SK-N-SH treated with all-trans-retinoic acid at 6 μM for 48 hours (cell line): ENCODE measurements around the gene COL5A2.

ENCODE experiments used
- ATAC-seq: fragments of 200-7000 bp; cut with Tn5 transposase; 3 replicates; pipeline ENCODE4 v1.9.1; 2020; ENCODE audit warnings: mild to moderate bottlenecking, moderate library complexity
- BACH2 ChIP-seq: fragments of 250-450 bp; sonication (Bioruptor Pico); IDR thresholded peaks from 2 replicates; pipeline ENCODE4 v1.9.0; 2021; ENCODE audit warnings: mild to moderate bottlenecking, borderline replicate concordance
- CREB5 ChIP-seq: fragments of 250-450 bp; sonication (Bioruptor Pico); IDR thresholded peaks from 2 replicates; pipeline ENCODE4 v1.5.1; 2020; ENCODE audit warnings: low read depth, mild to moderate bottlenecking, moderate library complexity
- CSDC2 ChIP-seq: fragments of 250-450 bp; sonication (Bioruptor Pico); IDR thresholded peaks from 2 replicates; pipeline ENCODE4 v1.5.0; 2020; ENCODE audit warnings: mild to moderate bottlenecking, moderate library complexity
- CSRNP3 ChIP-seq: fragments of 250-450 bp; sonication (Bioruptor Pico); IDR thresholded peaks from 2 replicates; pipeline ENCODE4 v1.5.1; 2021; ENCODE audit warnings: mild to moderate bottlenecking, moderate library complexity
- ESRRG ChIP-seq: fragments of 250-450 bp; sonication (Bioruptor Pico); IDR thresholded peaks from 2 replicates; pipeline ENCODE4 v1.6.1; 2021; ENCODE audit warnings: mild to moderate bottlenecking
- GLIS3 ChIP-seq: fragments of 250-450 bp; sonication (Bioruptor Pico); IDR thresholded peaks from 2 replicates; pipeline ENCODE4 v1.5.0; 2020; ENCODE audit warnings: mild to moderate bottlenecking, moderate library complexity
- ISL1 ChIP-seq: fragments of 250-450 bp; sonication (Bioruptor Pico); IDR thresholded peaks from 2 replicates; pipeline ENCODE4 v2.1.2; 2022; ENCODE audit warnings: mild to moderate bottlenecking, moderate library complexity
- OSR1 ChIP-seq: fragments of 250-450 bp; sonication (Bioruptor Pico); IDR thresholded peaks from 2 replicates; pipeline ENCODE4 v1.8.0; 2022; ENCODE audit warnings: moderate library complexity, mild to moderate bottlenecking, inconsistent platforms
- PATZ1 ChIP-seq: fragments of 250-450 bp; sonication (Bioruptor Pico); IDR thresholded peaks from 2 replicates; pipeline ENCODE4 v1.8.0; 2020; ENCODE audit warnings: mild to moderate bottlenecking, moderate library complexity, borderline replicate concordance
- PPARA ChIP-seq: fragments of 250-450 bp; sonication (Bioruptor Pico); IDR thresholded peaks from 2 replicates; pipeline ENCODE4 v1.5.0; 2020; ENCODE audit warnings: mild to moderate bottlenecking, borderline replicate concordance
- RARB ChIP-seq: fragments of 250-450 bp; sonication (Bioruptor Pico); IDR thresholded peaks from 2 replicates; pipeline ENCODE4 v1.8.0; 2021; ENCODE audit warnings: mild to moderate bottlenecking, moderate library complexity
- SNAI2 ChIP-seq: fragments of 250-450 bp; sonication (Bioruptor Pico); IDR thresholded peaks from 2 replicates; pipeline ENCODE4 v1.5.0; 2020; ENCODE audit warnings: mild to moderate bottlenecking, moderate library complexity
- TCF4 ChIP-seq: fragments of 250-450 bp; sonication (Bioruptor Pico); IDR thresholded peaks from 2 replicates; pipeline ENCODE4 v1.8.0; 2021; ENCODE audit warnings: mild to moderate bottlenecking, moderate library complexity, borderline replicate concordance
- TOX ChIP-seq: fragments of 250-450 bp; sonication (Bioruptor Pico); IDR thresholded peaks from 2 replicates; pipeline ENCODE4 v1.8.0; 2021; ENCODE audit warnings: mild to moderate bottlenecking, moderate library complexity, borderline replicate concordance
- ZC3H10 ChIP-seq: fragments of 250-450 bp; sonication (Bioruptor Pico); IDR thresholded peaks from 2 replicates; pipeline ENCODE4 v1.5.1; 2021; ENCODE audit warnings: mild to moderate bottlenecking, moderate library complexity
- ZFP3 ChIP-seq: fragments of 250-450 bp; sonication (Bioruptor Pico); IDR thresholded peaks from 2 replicates; pipeline ENCODE4 v1.5.0; 2020; ENCODE audit warnings: mild to moderate bottlenecking, moderate library complexity
- ZNF565 ChIP-seq: fragments of 450-650 bp; formaldehyde crosslinking; conservative IDR thresholded peaks from 2 replicates; pipeline ENCODE4 v1.5.0; 2020; ENCODE audit warnings: low read depth, mild to moderate bottlenecking, moderate library complexity
- ZNF70 ChIP-seq: fragments of 450-650 bp; formaldehyde crosslinking; IDR thresholded peaks from 2 replicates; pipeline ENCODE4 v1.5.0; 2020; ENCODE audit warnings: mild to moderate bottlenecking, moderate library complexity
- ZNF8 ChIP-seq: fragments of 450-650 bp; formaldehyde crosslinking; IDR thresholded peaks from 2 replicates; pipeline ENCODE4 v1.5.0; 2020; ENCODE audit warnings: mild to moderate bottlenecking, moderate library complexity

The COL5A2 gene

GRCh38 chr2:189225032-189225431, 45.5 kb upstream of the COL5A2 start:
- ATAC-seq = no peak

GRCh38 chr2:189222468-189223105, 43.0 kb upstream of the COL5A2 start:
- TF ChIP-seq PPARA (CRISPR knock-in tag) (no peak), ISL1 (CRISPR knock-in tag) (peak; percentile 37; the same call in 1 of the 2 replicates)
- peak; percentile 92 for ATAC-seq

More at GRCh38 chr2:189225032-189225431, 45.5 kb upstream of the COL5A2 start:
- TF ChIP-seq ZC3H10 (CRISPR knock-in tag) = no peak
- no peak for TF ChIP-seq PATZ1 (CRISPR knock-in tag)
- no peak for TF ChIP-seq ZFP3 (CRISPR knock-in tag)
- TF ChIP-seq ZNF70 = no peak

GRCh38 chr2:189221811-189222467, 42.4 kb upstream of the COL5A2 start:
- TF ChIP-seq GLIS3 (CRISPR knock-in tag) (no peak), TCF4 (CRISPR knock-in tag) (0 out of 2 replicates have a peak, but pooled peaks have one; percentile 46), CSRNP3 (CRISPR knock-in tag) (no peak), CSDC2 (CRISPR knock-in tag) (no peak), CREB5 (no peak), PPARA (CRISPR knock-in tag) (no peak)
- TF ChIP-seq, all 23 proteins: peak for 1
- ATAC-seq = peak; percentile 50

GRCh38 chr2:189218236-189218635, 38.7 kb upstream of the COL5A2 start:
- TF ChIP-seq PATZ1 (CRISPR knock-in tag) = no peak
- no peak for TF ChIP-seq ZNF8 (CRISPR knock-in tag)
- TF ChIP-seq ZNF565 (CRISPR knock-in tag) = no peak
- no peak for TF ChIP-seq CSDC2 (CRISPR knock-in tag)
- no peak for TF ChIP-seq ZNF70
- ATAC-seq = no peak

- ATAC-seq = no peak
- TF ChIP-seq RARB (CRISPR knock-in tag) (no peak), BACH2 (CRISPR knock-in tag) (no peak)
Measured at GRCh38 chr2:189217541-189217940, 38.0 kb upstream of the COL5A2 start.

- no peak for ATAC-seq
Measured at GRCh38 chr2:189217051-189217450, 37.5 kb upstream of the COL5A2 start.

More at GRCh38 chr2:189217051-189217450, 37.5 kb upstream of the COL5A2 start:
- TF ChIP-seq SNAI2 (CRISPR knock-in tag) (no peak), OSR1 (CRISPR knock-in tag) (no peak), PATZ1 (CRISPR knock-in tag) (no peak), TCF4 (CRISPR knock-in tag) (no peak), CREB5 (no peak), RARB (CRISPR knock-in tag) (no peak), ESRRG (CRISPR knock-in tag) (no peak), TOX (CRISPR knock-in tag) (no peak), ZNF565 (CRISPR knock-in tag) (no peak), BACH2 (CRISPR knock-in tag) (no peak), GLIS3 (CRISPR knock-in tag) (no peak), CSRNP3 (CRISPR knock-in tag) (no peak), ZNF70 (no peak), CSDC2 (CRISPR knock-in tag) (no peak), ZNF8 (CRISPR knock-in tag) (no peak)
- TF ChIP-seq, all 23 proteins: peak for 0
